Stimulated activated CD8-positive, alpha-beta memory T cell treated with anti-CD3 and anti-CD28 coated beads, Interleukin-4, amount 100 ng/mL, for 48 hours (primary cell): ENCODE results near the gene PRDX4.
"Not testable (repeated sequence)": the region's sequence is repeated elsewhere in the genome, so short reads cannot be mapped to it uniquely, and the experiment has no call there.

Source experiments
- DNase-seq: peaks from one replicate; pipeline ENCODE4 v3.0.0-alpha.2; 2020

The PRDX4 gene

DNA sequence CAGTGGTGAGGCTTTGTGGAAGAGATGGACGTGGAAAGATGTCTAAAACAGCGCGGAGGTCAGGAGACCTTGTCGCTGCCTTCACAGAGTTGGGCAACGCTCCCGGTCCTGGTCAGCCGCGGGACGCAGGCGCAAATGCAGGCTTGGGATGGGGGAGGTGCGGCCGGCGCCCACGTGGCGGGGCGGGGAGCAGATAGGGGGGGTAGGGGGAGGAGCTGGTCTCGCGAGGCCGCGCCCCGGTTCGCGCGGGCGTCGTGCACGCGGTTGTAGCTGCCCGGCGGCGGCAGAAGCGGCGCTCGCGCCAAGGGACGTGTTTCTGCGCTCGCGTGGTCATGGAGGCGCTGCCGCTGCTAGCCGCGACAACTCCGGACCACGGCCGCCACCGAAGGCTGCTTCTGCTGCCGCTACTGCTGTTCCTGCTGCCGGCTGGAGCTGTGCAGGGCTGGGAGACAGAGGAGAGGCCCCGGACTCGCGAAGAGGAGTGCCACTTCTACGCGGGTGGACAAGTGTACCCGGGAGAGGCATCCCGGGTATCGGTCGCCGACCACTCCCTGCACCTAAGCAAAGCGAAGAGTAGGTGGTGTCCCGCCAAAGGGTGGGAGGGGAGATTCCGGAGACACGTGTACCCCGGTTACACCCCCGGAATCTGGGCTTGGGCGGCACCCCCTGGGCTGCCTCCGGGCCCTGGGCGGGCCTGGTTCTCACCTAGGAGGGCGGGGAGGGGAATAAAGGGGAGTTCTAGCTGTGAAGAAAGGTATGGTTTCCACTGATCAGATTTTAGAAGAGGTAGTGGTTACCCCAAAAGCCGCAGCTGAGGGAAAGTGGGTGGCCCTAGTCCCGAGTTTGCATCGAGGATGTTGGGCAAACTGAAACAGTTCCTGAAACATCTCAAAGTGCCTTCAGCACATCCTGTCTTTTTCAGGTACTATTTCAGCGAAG lies at the start of gene PRDX4:
PRDX4 (plus strand) TSS at position 255 of the 939 bp plus-strand sequence; CDS start at position 333, 78 bp downstream.
- DNase-seq: peak; percentile 84

DNA sequence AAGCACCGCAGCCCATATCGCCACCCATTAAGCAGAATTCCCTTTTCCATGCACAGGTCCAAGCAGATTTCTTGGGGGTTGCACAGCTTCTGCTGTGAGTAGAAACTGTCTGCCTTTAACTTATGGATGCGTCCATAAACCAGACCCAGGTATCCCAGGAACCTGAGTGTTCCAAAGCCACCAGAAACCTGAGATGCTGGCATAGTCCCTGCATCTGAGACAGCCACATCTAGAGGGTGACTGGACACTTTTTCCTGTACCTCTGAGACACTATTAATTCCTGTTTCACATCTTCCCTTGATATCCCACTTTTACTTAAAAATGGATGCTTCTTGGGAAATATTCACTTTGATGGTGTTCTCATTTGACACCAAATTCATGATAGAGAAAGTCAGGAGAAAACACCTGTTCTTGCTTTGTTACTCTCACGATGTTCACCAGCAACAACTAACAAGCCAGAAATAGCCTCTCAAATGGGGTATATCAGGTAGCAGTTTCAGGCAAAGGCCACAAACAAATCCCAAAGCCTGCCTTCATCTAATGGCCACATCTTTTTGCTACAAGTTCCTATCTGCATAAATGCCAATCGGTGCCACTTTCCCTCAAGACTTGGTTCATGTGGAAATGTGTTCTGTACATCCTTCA lies 45.5 kb upstream of the PRDX4 start:
- DNase-seq: no peak

DNA sequence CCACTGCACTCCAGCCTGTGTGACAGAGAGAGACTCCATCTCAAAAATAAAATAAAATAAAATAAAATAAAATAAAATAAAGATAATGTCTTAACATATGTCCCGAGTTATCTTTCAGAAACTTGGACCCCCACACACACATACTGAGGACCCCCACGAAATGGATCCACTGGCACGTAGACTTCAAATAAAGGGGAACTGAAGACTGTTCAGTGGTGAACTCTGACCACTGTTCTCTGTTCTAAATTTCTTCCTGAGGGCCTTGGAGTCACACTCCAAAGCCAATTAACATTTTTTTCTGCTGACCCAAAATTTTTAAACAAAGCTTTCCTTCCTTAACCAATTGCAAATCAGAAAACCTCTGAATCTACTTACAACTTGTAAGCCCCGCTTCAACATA lies 43.5 kb upstream of the PRDX4 start:
- DNase-seq: no peak

- no peak for DNase-seq
Measured at GRCh38 chrX:23626651-23627050, 40.6 kb upstream of the PRDX4 start.

DNA sequence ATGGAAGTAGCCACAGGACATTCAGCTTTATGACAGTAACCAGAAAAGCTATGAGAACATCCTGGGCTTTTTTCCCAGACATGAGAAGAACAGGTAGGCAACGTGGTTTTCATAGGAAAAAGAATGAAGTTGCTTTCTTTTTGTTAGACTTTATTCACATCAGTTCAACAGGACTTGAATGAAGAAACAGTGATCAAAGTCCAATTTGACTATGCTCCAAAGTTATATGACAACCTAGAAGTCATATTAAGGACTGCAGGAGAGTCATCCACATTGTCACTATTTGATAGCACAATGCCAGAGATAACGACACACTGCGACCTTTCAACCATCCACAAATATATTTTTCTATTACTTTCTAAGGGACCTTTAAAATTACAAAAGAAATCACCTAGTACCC lies 39.2 kb upstream of the PRDX4 start:
- DNase-seq: no peak

DNA sequence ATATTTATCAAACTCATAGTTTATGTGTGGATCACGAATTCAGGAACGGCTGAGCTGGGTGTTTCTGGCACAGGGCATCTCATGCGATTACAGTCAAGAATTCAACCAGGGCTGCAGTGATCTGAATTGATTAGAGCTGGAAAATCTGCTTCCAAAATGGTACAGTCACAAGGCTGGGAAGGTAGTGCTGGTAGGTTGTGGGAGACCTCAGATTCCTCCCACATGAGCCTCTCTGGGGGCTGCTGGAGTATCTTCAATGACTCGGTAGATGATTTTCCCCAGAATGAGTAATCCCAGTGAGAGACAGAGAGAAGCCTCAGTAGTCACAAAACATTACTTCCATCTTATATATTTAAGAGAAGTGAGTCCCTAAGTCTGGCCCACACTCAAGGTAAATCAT lies 36.2 kb upstream of the PRDX4 start:
- no peak for DNase-seq

DNA sequence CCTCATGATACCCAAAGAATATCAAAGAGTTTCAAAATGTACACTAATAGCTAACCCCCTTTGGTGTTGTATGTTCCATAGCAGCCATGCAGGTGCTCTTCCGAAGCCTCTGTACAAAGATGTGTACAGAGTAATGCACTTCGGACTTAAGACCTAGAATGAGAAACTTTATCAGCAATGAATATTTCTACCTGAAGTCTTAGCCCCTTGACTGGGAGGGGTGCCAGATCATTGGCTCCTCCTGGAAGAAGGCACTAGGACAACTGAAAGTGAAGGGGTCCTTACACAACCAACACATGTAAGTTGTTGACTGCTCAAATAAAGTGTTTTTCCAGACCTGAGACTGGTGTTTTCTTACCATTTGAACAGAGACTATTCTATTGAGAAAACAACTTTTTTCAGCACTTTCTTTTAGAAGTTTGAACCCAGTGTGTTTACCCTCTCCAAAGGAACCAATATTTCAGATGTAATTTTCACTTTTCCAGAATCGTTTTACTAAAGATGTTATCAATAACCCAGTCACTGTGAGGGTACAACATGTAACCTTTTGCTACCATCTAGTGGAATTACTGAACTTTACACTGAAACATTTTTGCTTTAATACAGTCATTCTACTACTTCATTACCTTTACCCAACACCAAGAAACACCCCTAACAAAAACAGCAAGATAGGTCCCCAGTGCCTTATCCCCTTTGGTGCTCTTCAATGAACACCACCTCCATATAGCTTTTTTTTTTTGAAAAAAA lies 33.3 kb upstream of the PRDX4 start:
- no peak for DNase-seq

- no peak for DNase-seq
Measured at GRCh38 chrX:23637187-23637586, 30.1 kb upstream of the PRDX4 start.

- no peak for DNase-seq
Measured at GRCh38 chrX:23643020-23643419, 24.3 kb upstream of the PRDX4 start.

- no peak for DNase-seq
Measured at GRCh38 chrX:23644744-23645143, 22.5 kb upstream of the PRDX4 start.

DNA sequence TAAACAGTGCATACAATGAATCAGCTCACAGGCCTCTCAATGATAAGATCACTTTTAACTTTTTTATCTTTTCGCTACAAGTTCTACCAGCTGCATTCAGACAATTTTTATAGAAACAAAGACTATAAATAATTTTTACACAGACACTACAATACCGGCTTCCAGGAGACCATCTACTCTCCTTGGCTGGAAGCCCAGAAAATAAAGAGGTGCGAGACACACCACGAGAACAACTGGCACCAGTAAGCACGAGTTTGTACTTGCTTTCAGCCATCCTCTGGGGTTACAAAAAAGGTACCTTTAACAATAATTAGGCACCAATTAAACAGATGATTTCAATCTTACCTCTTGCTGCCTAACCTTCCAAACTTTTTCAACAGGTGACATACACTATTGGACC lies 11.2 kb upstream of the PRDX4 start:
- no peak for DNase-seq

DNA sequence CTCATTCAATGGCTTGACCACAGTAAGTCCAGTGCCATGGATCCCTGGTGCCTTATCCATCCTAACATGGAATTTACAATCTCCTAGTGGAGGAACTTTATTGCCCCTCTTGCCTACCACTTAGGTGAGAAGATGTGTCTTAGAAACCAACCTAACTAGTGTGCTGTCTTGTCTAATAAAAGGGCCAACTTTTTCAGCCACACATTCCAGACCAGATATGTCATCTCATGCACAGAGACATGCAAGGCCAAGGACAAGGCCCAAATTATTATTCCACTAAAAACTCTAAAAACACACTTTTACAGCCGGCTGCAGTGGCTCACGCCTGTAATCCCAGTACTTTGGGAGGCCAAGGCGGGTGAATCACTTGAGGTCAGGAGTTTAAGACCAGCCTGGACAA lies 10.6 kb upstream of the PRDX4 start:
- no peak for DNase-seq

GRCh38 chrX:23659339-23659738 lies 8.0 kb upstream of the PRDX4 start:
- no peak for DNase-seq

DNA sequence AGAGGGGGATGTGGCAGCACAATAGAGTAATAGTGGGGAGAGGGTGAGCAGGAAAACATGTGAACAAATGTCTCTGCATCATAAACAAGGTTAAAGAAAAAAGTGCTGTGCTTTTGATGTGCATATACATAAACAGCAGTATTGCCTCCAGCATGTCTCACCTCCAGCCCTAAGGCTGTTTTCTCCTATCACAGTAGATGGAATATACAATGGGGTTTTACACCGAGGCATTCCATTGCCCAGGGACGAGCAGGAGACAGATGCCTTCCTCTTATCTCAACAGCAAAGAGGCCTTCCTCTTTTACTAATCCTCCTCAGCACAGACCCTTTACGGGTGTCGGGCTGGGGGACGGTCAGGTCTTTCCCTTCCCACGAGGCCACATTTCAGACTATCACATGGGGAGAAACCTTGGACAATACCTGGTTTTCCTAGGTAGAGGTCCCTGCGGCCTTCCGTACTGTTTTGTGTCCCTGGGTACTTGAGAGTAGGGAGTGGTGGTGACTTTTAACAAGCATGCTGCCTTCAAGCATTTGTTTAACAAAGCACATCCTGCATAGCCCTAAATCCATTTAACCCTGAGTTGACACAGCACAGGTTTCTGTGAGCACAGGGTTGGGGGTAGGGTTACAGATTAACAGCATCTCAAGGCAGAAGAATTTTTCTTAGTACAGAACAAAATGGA lies 7.1 kb upstream of the PRDX4 start:
- DNase-seq: not testable (repeated sequence)

DNA sequence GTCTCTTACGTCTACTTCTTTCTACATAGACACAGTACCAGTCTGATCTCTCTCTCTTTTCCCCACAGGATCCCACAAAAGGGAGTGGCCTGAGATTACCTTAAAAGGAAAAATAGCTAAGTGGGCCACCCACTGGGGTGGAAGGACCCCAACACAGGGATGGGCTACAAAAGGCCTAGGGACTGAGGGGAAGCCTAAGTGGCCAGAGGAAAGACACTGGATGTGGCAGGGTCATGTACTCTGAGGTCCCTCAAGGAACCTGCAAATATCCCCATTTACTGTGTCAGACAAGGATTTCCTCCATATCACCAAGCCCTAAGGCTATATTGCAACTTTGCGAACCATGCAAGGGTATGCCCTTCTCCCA lies 6.5 kb upstream of the PRDX4 start:
- no peak for DNase-seq

DNA sequence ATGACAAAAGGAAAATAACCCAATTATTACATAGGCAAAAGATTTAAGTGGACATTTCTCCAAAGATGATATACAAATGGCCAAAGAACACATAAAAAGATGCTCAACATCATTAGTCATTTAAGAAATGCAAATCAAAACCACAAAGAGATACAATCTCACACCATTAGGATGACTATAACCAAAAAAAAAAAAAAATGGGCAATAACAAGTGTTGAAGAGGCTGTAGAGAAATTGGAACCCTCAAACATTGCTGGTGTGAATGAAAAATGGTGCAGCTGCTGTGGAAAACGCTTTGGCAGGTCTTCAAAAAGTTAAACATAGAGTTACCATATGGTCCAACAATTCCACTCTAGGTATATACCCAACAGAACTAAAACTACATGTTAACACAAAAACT lies 5.6 kb upstream of the PRDX4 start:
- DNase-seq: no peak

DNA sequence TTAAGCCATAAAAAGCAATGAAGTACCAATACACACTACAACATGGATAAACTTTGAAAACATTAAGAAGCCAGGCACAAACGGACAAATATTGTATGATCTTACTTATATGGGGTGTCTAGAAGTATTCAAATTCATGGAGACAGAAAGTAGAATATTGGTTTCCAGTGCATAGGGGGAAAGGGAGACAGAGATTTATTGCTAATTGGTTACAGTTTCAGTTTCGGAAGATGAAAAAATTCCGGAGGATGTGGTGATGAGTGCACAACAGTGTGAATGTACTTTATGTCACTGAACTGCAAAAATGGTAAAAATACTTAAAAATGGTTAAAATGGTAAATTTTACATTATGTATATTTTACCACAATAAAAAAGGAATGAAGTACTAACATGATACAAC lies 5.1 kb upstream of the PRDX4 start:
- no peak for DNase-seq

DNA sequence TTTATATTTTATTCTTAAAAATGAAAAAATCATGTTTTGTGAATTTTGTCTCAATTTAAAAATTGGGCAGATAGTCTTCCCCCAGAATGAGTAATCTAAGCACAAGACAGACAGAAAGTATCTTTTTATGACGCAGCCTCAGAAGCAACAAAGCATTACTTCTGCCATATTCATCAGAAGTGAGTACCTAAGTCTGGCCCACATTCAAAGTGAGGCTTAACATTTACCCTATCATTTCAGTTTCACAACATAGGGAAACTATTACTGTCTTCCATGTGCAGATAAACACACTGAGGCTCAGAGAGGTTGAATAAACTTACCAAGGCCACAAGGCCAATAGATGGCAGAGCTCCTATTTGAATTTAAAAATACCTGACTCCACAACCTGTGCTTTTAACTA lies 4.4 kb upstream of the PRDX4 start:
- no peak for DNase-seq

- no peak for DNase-seq
Measured at GRCh38 chrX:23664496-23664895, 2.8 kb upstream of the PRDX4 start.

DNA sequence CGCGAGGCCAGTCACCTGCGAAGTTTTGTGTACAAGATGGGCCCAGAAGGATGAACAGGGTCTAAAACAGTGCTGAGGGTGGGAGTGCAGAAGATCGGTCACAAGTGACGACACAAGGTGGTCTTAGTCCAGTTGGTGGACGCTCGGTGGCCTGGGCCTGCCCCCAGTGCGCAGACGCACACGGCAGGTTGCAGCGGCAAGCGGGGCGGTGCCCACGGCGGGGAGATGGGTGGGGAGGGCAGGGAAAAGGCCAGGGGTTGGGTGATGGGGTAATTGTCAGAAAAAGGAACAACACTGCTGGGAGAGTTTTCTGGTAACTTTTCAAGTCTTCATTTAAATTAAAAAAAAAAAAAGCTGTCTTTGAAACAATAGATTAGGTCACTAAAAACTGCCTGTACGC lies 1.0 kb upstream of the PRDX4 start:
- no peak for DNase-seq

DNA sequence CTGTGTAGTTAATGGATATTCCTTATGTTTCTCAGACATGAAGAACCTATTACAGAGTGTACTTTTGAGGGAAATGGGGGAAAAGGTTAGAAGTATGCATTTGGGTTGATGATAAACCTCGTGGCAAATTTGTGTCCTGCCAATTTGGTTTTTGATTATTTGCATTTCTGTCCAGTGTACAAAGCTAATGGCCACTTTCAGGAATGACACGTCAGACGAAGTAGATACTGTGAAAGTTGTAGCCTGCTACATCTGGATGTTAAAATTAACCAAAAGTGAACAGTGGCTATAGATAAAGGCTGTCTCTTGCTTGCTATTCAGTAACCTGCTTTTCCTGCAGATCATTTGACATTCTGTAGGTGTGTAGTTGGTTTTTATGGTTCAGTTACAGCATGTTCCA lies 1.0 kb downstream of the PRDX4 start:
- DNase-seq: no peak

GRCh38 chrX:23670528-23670927 lies 3.2 kb downstream of the PRDX4 start:
- no peak for DNase-seq

GRCh38 chrX:23673108-23673507 lies 5.8 kb downstream of the PRDX4 start:
- no peak for DNase-seq
